ENCODE measurements around the gene ARHGDIG.

Gene ARHGDIG

DNA sequence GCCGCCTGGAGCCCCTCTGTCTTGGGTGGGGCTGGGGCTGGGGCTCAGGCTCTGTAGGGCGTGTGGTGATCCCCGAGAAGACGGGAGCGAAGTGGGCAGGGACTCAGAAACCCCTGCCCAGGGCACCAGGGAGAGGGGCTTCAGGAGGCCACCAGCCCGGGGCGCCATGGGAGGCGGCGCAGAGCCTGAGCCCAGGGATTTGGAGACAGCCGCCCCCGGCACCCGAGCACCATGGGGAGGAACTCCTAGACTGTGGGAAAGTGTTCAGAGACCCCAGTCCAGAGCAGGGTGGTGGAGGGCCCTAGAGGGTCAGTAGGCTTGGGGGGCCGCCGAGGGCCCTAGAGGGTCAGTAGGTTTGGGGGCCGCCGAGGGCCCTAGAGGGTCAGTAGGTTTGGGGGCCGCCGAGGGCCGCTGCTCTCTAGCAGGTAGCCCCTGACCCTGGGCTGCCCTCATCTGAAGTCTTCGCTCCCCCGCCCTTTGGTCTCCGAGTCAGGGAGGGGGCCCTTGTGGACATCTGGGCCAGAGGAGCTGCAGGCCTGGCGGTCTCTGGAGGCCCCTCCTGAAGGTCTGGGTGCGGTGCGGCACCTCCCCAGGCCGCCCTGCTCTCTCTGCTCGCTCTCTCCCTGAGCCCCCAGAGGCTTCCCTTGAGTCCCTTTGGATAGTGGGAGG, 734 bp downstream of the ARHGDIG start:
- DNase-seq, result no peak

GRCh38 chr16:281660-282255, 1.4 kb downstream of the ARHGDIG start:
- no peak for DNase-seq

DNA sequence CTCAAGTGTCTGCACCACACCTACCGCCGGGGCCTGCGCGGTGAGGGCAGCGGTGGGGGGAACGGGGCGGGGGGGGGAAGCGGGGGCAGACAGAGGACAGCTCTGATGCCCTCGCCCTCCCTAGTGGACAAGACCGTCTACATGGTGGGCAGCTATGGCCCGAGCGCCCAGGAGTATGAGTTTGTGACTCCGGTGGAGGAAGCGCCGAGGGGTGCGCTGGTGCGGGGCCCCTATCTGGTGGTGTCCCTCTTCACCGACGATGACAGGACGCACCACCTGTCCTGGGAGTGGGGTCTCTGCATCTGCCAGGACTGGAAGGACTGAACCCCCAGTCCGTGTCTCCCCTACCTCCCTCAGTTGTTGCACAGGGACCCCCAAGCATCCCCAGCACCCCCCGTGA, 2.1 kb downstream of the ARHGDIG start:
- DNase-seq, result no peak

- no peak for DNase-seq
Measured at GRCh38 chr16:283033-283805, 2.8 kb downstream of the ARHGDIG start, which contains the start of gene PDIA2. Gene PDIA2, plus strand, starts transcription at chr16:283164. Its CDS starts 6 bp downstream, at chr16:283170.

- DNase-seq, result no peak
Measured at GRCh38 chr16:284204-285120, 4.1 kb downstream of the ARHGDIG start.

DNA sequence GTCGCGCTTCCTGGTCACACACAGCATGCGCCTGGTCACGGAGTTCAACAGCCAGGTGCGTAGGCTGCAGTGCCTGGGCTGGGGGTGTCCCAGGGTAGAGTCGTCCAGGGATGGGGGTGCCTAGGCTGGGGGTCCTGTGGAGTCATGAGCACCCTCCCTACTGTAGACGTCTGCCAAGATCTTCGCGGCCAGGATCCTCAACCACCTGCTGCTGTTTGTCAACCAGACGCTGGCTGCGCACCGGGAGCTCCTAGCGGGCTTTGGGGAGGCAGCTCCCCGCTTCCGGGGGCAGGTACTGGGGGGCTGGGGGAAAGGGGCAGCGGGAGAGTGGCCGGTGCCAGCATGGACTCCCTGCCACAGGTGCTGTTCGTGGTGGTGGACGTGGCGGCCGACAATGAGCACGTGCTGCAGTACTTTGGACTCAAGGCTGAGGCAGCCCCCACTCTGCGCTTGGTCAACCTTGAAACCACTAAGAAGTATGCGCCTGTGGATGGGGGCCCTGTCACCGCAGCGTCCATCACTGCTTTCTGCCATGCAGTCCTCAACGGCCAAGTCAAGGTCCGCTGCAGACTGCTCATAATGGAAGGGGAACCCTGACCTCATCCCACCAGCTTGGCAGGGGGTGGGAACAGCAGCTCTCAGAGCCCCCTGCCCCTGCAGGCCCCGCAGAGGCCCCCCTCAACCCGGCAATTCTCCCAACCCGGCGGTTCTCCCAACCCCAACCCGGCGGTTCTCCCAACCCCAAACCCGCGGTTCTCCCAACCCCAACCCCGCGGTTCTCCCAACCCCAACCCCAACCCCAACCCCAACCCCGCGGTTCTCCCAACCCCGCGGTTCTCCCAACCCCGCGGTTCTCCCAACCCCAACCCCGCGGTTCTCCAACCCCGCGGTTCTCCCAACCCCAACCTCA, 5.0 kb downstream of the ARHGDIG start:
- DNase-seq, result no peak

GRCh38 chr16:286491-287297, 6.3 kb downstream of the ARHGDIG start:
- DNase-seq, result no peak

GRCh38 chr16:287298-287811, 7.0 kb downstream of the ARHGDIG start:
- no peak for DNase-seq

- no peak for DNase-seq
Measured at GRCh38 chr16:287981-288920, 7.9 kb downstream of the ARHGDIG start.

- DNase-seq, result no peak
Measured at GRCh38 chr16:289395-289997, 9.1 kb downstream of the ARHGDIG start.

GRCh38 chr16:290015-290680, 9.8 kb downstream of the ARHGDIG start:
- no peak for DNase-seq

GRCh38 chr16:290681-291405, 10.5 kb downstream of the ARHGDIG start:
- no peak for DNase-seq

- DNase-seq, result no peak
Measured at GRCh38 chr16:291539-291938, 11.1 kb downstream of the ARHGDIG start.

DNA sequence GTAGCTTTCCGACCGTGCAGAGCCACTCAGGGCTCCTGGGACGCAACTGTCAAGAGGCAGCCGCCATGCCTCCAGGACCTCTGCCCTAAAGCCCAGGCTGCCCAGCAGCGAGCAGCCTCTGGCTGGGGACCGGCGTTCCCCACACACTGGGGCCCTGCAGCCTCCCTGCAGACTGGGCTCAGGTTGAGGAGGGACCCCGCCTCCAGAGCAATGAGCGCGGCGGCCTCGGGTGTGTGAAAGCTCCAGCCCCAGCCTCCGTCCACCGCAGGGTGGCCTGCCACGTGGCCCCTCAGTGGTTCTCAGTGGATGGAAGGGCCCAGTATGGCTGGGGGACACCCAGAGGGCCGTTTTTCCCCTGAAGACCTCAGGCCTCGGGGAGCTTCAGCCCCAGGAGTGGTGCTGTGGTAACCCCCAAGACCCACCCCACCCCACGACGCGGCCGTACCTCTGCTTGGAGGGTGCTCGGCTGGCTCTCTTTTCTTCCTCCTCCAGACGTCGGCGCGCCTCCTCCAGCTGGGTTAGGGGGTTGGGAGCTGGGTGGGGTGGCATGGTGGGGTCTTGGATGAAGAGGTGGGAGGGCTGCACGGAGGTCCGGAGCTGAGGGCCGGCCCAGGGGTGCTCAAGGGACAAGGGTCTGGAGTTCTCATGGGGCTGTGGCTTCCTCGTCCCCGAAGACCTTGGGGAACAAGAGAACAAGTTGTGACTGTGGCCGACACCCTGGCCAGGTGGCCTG, 12.8 kb downstream of the ARHGDIG start:
- DNase-seq, result no peak

DNA sequence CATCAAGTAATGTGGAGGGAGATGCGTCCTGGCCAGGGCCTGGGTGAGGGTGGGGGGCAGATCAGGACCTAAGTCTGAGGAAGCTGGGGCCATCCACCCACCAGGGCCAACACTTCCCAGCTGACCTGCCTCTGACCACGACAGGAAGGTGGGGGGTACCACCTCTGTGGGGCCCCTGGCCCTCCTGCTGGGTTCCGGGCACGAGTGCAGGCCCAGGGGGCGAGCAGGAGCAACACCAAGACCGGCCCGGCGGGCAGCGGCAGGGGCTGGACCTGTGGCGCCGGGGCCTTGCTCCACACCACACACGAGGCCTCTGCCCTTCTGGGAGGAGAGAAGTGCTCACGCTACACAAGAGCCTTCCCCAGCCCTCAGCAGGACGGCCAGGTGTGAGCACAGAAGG, 15.9 kb downstream of the ARHGDIG start:
- no peak for DNase-seq

GRCh38 chr16:296806-297510, 16.6 kb downstream of the ARHGDIG start:
- DNase-seq, result no peak
